Measurements from ENCODE around the gene FAM47E.
A peak's percentile ranks its signal among the peaks of the same experiment; 100 is the strongest.
"Not testable (repeated sequence)": the region's sequence is repeated elsewhere in the genome, so short reads cannot be mapped to it uniquely, and the experiment has no call there.

Gene FAM47E

GRCh38 chr4:76260571-76260970 lies 9.1 kb downstream of the FAM47E start:
- DNase-seq = no peak

DNA sequence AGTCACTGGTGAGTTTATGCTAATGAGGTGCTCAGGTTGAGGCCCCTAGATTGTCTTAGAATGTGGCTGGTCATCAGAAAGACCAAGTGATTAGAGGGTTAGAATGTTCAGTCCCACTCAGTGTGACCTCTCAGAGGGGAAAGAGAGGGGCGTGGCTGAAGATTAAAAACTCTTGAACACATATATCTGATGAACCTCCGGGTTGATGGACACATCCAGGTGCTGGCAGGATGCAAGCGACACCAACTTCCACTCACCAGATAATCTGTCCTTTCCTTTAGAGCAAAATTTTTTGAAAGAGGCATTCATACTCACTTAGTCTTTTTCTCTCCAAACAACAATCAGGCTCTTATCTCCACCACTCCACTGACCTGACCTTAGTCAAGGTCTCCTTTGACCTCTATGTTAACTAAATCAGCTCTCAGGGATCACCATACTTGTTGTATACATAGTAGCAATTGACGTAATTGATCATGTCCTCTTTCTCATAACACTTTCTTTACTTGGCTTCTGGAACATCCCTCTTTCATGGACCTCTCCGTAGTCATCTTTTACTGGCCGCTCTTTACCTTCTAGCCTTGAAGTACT lies 14.2 kb downstream of the FAM47E start:
- DNase-seq = no peak
- intact Hi-C loops (cut with DNase I) = no loop called here

More at GRCh38 chr4:76260571-76260970, 9.1 kb downstream of the FAM47E start:
- intact Hi-C loops (cut with DNase I) = no loop called here

DNA sequence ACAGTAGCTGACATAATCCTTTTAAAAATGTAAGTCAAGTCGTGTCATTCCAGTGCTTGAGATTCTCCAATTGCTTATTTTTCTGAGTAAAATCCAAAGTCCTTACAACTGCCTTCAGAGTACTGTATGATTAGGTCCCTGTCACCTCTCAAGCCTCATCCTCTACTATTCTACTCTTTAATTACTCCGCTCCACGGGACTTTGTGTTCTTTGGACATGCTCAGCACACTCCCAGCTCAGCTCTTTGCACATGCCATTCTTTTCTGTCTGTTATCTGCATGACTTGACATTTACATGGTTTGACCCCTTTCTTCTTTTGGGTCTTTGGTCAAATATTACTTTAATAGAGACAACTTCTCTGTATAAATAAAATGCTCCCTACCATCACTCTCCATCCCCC lies 15.1 kb downstream of the FAM47E start:
- no peak for DNase-seq
- intact Hi-C loops (cut with DNase I) = no loop called here

DNA sequence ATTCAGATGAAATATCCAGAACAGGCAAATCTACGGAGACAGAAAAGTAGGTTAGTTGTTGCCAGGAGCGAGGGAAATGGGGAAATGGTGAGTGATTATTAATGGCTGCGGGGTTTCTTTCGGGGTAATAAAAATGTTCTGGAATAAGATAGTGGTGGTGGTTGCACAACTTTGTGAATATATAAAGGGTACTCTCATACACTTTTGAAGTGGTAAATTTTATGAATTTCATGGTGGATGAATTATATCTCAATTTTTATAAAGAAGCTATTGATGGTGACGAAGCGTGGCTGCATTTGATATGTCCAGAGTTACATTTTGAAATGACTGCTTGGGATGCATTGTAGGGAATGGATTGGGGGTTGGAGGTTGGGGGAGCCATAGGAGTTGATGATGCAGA lies 16.3 kb downstream of the FAM47E start:
- intact Hi-C loops (cut with DNase I) = no loop called here
- no peak for DNase-seq

- intact Hi-C loops (cut with DNase I) = no loop called here
- DNase-seq = no peak
Measured at GRCh38 chr4:76270244-76271175, 19.0 kb downstream of the FAM47E start.

- intact Hi-C loops (cut with DNase I) = no loop called here
- DNase-seq = no peak
Measured at GRCh38 chr4:76271248-76271647, 19.7 kb downstream of the FAM47E start.

- intact Hi-C loops (cut with DNase I) = no loop called here
Measured at GRCh38 chr4:76272073-76272472, 20.6 kb downstream of the FAM47E start.

GRCh38 chr4:76272582-76272981 lies 21.1 kb downstream of the FAM47E start:
- intact Hi-C loops (cut with DNase I) = no loop called here
- no peak for DNase-seq

More at GRCh38 chr4:76272073-76272472, 20.6 kb downstream of the FAM47E start:
- DNase-seq = no peak

GRCh38 chr4:76272999-76273398 lies 21.5 kb downstream of the FAM47E start:
- no peak for DNase-seq
- intact Hi-C loops (cut with DNase I) = no loop called here

DNA sequence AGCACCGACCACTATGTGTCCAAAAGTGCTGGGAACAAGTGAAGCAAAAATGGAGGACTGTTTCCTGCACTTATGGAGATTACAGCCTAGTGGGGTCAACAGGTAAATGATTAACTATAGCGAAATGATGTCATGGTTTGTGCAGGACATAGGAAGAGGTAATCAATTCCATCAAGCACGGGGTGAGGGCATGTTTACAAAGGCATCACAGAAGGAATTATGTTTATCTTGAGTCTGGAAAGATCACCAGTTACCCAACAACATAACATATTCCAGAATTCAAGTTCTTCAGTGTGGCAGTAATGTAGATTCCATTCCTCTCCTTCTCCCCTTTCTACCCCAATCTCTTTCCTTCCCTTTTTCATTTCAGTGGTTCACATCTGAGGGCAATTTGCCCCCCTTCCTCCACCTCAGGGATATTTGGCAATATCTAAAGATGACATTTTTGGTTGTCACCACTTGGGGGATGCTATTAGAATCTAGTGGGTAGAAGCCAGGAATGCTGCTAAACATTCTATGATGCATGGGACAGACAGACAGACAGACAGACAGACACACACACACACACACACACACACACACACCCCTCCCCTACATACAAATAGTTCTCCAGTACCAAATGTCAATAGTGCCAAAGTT lies 24.1 kb downstream of the FAM47E start:
- intact Hi-C loops (cut with DNase I) = no loop called here

GRCh38 chr4:76276813-76277212 lies 25.3 kb downstream of the FAM47E start:
- DNase-seq = no peak
- intact Hi-C loops (cut with DNase I) = no loop called here

More for the DNA sequence above, 24.1 kb downstream of the FAM47E start:
- no peak for DNase-seq

DNA sequence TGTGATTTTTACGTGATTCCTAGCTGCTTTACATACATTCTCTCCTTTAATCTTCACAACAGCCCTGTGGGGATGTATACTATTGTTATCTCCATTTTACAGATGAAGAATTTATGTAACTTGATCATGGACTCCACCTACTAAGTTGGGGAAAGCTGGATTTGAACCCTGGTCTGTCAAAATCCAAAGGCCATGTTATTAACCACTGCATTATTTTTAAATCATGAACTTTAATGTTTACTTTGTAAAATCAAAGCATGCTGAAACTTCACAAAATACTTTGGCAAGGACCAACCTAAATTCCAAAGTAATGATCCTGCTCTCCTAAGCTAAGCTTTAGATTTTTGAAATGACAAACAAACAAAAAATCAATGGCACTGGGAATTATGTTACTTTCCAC lies 26.1 kb downstream of the FAM47E start:
- no peak for DNase-seq
- intact Hi-C loops (cut with DNase I) = no loop called here

GRCh38 chr4:76278583-76278982 lies 27.1 kb downstream of the FAM47E start:
- DNase-seq = no peak
- intact Hi-C loops (cut with DNase I) = no loop called here

DNA sequence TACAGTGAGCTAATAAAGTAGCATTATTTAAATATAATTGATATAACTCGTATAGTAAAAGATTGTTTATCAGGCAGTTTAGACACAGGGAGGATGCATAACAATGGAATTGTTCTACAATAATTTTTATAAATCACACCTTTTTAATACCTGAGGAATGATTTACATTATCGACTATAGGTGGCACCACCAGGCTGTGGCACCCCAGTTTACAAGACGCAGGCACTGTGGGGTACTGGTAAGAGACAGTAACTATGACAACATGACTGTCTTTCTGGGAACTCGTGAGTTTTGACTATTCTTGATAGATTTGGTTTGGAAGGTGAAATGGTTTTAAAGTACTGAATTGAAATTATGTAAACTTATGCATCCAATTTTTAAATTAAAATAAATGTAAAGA lies 27.9 kb downstream of the FAM47E start:
- intact Hi-C loops (cut with DNase I) = no loop called here

DNA sequence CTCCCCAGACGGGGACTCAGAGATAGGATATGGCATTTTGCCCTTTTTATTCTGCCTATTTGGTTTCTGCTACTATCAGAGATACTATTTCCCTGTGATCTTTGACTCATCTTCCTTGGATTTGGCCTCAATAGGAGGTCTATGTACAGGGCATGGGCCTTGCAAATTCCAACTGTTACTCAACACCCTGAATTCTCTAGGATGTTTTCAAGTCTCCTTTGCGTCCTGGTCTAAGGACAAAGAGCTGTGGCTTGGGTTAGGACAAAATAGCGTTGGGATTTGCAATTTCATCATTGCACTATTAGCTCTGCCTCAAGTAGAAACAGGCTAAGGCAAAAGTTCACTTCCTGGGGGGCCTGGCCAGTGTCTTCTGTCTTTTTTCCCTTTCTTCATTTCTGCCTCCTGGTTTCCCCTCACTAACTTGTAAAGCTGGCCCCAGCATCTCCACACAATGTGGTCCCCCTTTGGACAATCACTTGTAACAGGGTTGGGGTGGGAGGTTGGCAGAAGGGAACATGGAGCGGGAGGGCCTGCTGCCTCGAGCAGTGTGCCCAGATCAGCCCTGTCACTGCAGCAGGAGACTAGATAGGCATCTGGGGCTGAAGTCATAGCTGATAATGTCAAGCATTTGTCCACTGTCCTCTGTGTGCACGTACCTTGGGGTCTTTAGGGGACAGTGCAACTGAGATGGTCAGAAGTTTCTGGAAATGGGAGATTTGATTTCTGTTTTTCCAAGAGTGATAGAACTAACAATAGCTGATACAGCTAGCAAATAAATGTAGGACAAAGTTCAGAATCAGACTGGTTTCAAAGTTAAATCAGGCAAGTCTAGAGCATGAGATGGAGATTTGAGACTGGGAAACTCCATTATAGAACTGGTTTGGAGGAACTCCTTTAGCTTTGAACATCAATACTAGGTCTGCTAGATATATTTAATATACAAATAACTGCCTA lies 29.2 kb downstream of the FAM47E start:
- intact Hi-C loops (cut with DNase I) = no loop called here
- peak in 1 of 10 donors; percentile 35 for DNase-seq

More for the DNA sequence above, 27.9 kb downstream of the FAM47E start:
- no peak for DNase-seq

DNA sequence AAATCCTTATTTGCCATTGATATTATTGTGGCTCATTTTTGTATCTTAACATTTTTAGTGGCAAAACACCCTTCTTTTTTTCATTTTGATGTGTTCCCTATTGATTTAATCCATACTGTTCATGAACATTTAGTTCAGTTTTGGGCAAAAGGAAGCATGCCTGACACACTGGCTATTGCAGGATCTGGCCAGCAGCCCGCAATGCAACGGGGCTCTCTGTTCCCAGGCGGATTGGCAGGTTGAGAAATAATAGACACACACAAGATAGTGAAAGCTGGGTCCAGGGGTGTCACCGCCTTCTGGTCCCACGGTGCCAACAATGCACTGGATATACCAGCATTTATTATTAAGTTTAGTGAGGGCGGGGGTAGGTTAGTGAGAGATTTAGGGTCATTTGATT lies 30.1 kb downstream of the FAM47E start:
- intact Hi-C loops (cut with DNase I) = not testable (repeated sequence)

DNA sequence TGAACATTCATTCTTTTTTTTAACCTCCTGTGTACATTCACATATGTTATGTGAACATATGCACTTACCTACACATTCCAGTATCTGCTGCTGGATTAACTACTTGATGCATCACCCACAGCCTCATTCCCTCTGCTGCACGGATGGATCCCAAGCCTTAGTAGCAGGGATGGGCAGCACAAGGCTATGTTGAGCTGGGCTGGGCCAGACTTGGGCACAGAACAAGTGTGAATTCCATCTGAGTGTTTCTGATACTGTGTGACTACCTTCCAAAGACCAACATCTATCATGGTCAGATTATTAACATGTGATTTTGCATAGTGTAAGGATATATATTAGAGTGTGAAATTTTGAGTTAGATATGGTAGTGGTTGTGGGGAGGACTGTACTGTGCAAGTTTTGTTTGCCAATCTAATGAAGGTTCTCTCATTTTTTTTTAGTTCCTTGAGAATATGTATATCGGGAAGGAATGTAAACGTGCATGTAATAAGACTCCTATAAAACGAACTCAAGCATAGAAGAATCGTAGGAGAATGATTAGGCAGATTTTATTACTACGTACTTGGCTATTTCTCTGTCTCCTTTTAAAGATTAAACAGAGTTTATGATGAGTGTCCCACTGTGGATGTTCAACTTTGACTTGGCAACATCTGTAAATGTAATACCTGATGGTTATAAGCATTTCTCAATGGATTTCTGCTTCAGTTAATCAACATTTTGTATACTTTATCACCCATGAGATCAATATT lies 31.6 kb downstream of the FAM47E start:
- no peak for DNase-seq
- intact Hi-C loops (cut with DNase I) = no loop called here

More for the DNA sequence above, 30.1 kb downstream of the FAM47E start:
- not testable (repeated sequence) for DNase-seq

DNA sequence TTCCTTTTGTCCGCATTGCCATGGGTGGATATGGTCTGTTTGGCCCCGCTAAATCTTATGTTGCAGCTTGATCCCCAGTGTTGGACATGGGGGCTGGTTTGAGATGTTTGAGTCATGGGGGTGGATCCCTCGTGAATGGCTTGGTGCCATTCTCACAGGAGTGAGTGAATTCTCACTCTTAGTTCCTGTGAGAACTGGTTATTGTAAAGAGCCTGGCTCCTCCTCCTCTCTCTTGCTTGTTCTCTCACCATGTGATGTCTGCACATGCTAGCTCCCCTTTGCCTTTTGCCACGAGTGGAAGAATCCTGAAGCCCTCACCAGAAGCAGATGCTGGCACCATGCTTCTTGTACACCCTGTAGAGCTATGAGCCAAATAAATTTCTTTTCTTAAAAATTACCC lies 32.4 kb downstream of the FAM47E start:
- intact Hi-C loops (cut with DNase I) = no loop called here
- no peak for DNase-seq

DNA sequence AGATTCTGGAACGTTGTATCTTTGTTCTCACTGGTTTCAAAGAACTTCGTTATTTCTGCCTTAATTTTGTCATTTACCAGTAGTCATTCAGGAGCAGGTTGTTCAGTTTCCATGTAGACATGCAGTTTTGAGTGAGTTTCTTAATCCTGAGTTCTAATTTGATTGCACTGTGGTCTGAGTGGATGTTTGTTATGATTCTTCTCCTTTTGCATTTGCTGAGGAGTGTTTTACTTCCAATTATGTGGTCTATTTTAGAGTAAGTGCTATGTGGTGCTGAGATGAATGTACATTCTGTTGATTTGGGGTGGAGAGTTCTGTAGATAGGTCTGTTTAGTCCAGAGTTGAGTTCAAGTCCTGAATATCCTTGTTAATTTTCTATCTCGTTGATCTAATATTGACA lies 36.3 kb downstream of the FAM47E start:
- intact Hi-C loops (cut with DNase I); DNase-seq: not testable (repeated sequence)

Data from posterior cingulate gyrus (tissue), 11 donors.